H9 (cell line): ENCODE data around the gene DNAJC12. TPM values are rescaled to one million over a fixed set of nuclear protein-coding genes. Genes with fewer than 3 reads are reported as not detected.

Experiments
- DNase-seq: peaks from one replicate; pipeline ENCODE4 v3.0.0-alpha.2; 2017
- H2AFZ ChIP-seq: one replicate; pipeline ENCODE4 v1.6.1; 2013; ENCODE audit warnings: mild to moderate bottlenecking, low read length, control low read depth, moderate library complexity
- H2AK5ac ChIP-seq: 2 replicates; pipeline ENCODE4 v1.6.1; 2013; ENCODE audit warnings: low read length, control low read depth, mixed read lengths; ENCODE audit not compliant: insufficient read length
- H2BK120ac ChIP-seq: one replicate; pipeline ENCODE4 v1.6.1; 2013; ENCODE audit warnings: low read depth, mild to moderate bottlenecking, low read length, control low read depth, inconsistent platforms; ENCODE audit not compliant: poor library complexity, severe bottlenecking
- H2BK12ac ChIP-seq: 2 replicates; pipeline ENCODE4 v1.6.1; 2013; ENCODE audit warnings: low read length, control low read depth, mixed read lengths, low read depth; ENCODE audit not compliant: insufficient read length
- H2BK15ac ChIP-seq: 2 replicates; pipeline ENCODE4 v1.6.1; 2013; ENCODE audit warnings: low read depth, low read length, control low read depth
- H2BK20ac ChIP-seq: one replicate; pipeline ENCODE4 v1.6.1; 2013; ENCODE audit warnings: low read depth, mild to moderate bottlenecking, low read length, control low read depth, inconsistent platforms; ENCODE audit not compliant: poor library complexity, severe bottlenecking
- H2BK5ac ChIP-seq: 2 replicates; pipeline ENCODE4 v1.6.1; 2013; ENCODE audit warnings: low read length, control low read depth, mixed read lengths; ENCODE audit not compliant: insufficient read length
- H3K14ac ChIP-seq: 2 replicates; pipeline ENCODE4 v1.6.1; 2013; ENCODE audit warnings: low read length, control low read depth; ENCODE audit not compliant: insufficient read depth
- H3K18ac ChIP-seq: 2 replicates; pipeline ENCODE4 v1.6.1; 2013; ENCODE audit warnings: low read depth, mild to moderate bottlenecking, mixed read lengths, low read length, control low read depth; ENCODE audit not compliant: insufficient read length
- H3K23ac ChIP-seq: 2 replicates; pipeline ENCODE4 v1.6.1; 2013; ENCODE audit warnings: low read length, control low read depth, mixed read lengths, low read depth; ENCODE audit not compliant: insufficient read length
- H3K23me2 ChIP-seq: 2 replicates; pipeline ENCODE4 v1.6.1; 2013; ENCODE audit warnings: low read depth, mild to moderate bottlenecking, mixed read lengths, low read length, control low read depth; ENCODE audit not compliant: insufficient read length, poor library complexity, severe bottlenecking
- H3K27ac ChIP-seq: 2 replicates; pipeline ENCODE4 v1.5.1; 2013; ENCODE audit warnings: low read length, control low read depth, mixed read lengths, low read depth; ENCODE audit not compliant: insufficient read length
- H3K27me3 ChIP-seq: 2 replicates; pipeline ENCODE4 v1.6.1; 2013; ENCODE audit warnings: low read length, control low read depth, inconsistent platforms; ENCODE audit not compliant: insufficient read depth
- H3K4ac ChIP-seq: 2 replicates; pipeline ENCODE4 v1.6.1; 2013; ENCODE audit warnings: low read depth, mild to moderate bottlenecking, control low read depth, inconsistent platforms, low read length, moderate library complexity
- H3K4me1 ChIP-seq: 2 replicates; pipeline ENCODE4 v1.6.1; 2013; ENCODE audit warnings: low read length, control low read depth, inconsistent platforms; ENCODE audit not compliant: insufficient read depth
- H3K4me2 ChIP-seq: 2 replicates; pipeline ENCODE4 v1.6.1; 2013; ENCODE audit warnings: low read length, control low read depth, mixed read lengths; ENCODE audit not compliant: insufficient read length, insufficient read depth
- H3K56ac ChIP-seq: 2 replicates; pipeline ENCODE4 v1.6.1; 2013; ENCODE audit warnings: low read depth, mild to moderate bottlenecking, mixed read lengths, low read length, control low read depth; ENCODE audit not compliant: insufficient read length
- H3K79me1 ChIP-seq: 2 replicates; pipeline ENCODE4 v1.6.1; 2013; ENCODE audit warnings: low read depth, mild to moderate bottlenecking, moderate library complexity, low read length, control low read depth, inconsistent platforms; ENCODE audit not compliant: insufficient read depth, poor library complexity, severe bottlenecking
- H3K79me2 ChIP-seq: 2 replicates; pipeline ENCODE4 v1.6.1; 2013; ENCODE audit warnings: low read length, control low read depth, inconsistent platforms; ENCODE audit not compliant: insufficient read depth
- H3K9ac ChIP-seq: 2 replicates; pipeline ENCODE4 v1.6.1; 2013; ENCODE audit warnings: low read length, control low read depth, mixed read lengths; ENCODE audit not compliant: insufficient read length; ENCODE audit errors: extremely low read depth
- H3K9me3 ChIP-seq: one replicate; pipeline ENCODE4 v1.6.1; 2013; ENCODE audit warnings: low read depth, low read length, inconsistent platforms; ENCODE audit not compliant: control insufficient read depth
- H3T11ph ChIP-seq: one replicate; pipeline ENCODE4 v1.6.1; 2013; ENCODE audit warnings: mild to moderate bottlenecking, low read length, control low read depth, inconsistent platforms
- H4K20me1 ChIP-seq: one replicate; pipeline ENCODE4 v1.6.1; 2013; ENCODE audit not compliant: control insufficient read depth, insufficient read length, insufficient read depth
- H4K5ac ChIP-seq: 2 replicates; pipeline ENCODE4 v1.6.1; 2013; ENCODE audit warnings: low read depth, mild to moderate bottlenecking, mixed read lengths, low read length, control low read depth; ENCODE audit not compliant: insufficient read length
- H4K8ac ChIP-seq: replicated peaks from 2 replicates; pipeline ENCODE4 v1.6.1; 2013; ENCODE audit warnings: low read length, control low read depth, mixed read lengths, low read depth; ENCODE audit not compliant: insufficient read length
- H4K91ac ChIP-seq: 2 replicates; pipeline ENCODE4 v1.6.1; 2013; ENCODE audit warnings: low read depth, mild to moderate bottlenecking, moderate library complexity, mixed read lengths, low read length, control low read depth; ENCODE audit not compliant: insufficient read length
- H3K27ac Mint-ChIP-seq, 3 experiments: 2 replicates in 2 of 3; 3 replicates in 1 of 3; pipeline ENCODE4 v1.8.0; 2020 to 2021; ENCODE audit warnings: mixed read lengths in 3 of 3, mild to moderate bottlenecking in 1 of 3, moderate library complexity in 1 of 3
- H3K27me3 Mint-ChIP-seq: 2 replicates; pipeline ENCODE4 v1.8.0; 2021; ENCODE audit warnings: low read depth, mild to moderate bottlenecking, moderate library complexity, mixed read lengths
- H3K36me3 Mint-ChIP-seq, 3 experiments: 2 replicates in 2 of 3; 3 replicates in 1 of 3; pipeline ENCODE4 v1.8.0; 2020 to 2021; ENCODE audit warnings: low read depth in 3 of 3, mixed read lengths in 3 of 3; ENCODE audit not compliant: insufficient read depth in 1 of 3
- H3K4me1 Mint-ChIP-seq, 2 experiments: 2 replicates each; pipeline ENCODE4 v1.8.0; 2020; ENCODE audit warnings: mixed read lengths in 2 of 2
- H3K4me3 Mint-ChIP-seq, 2 experiments: 2 replicates in 1 of 2; 3 replicates in 1 of 2; pipeline ENCODE4 v1.8.0; 2020 to 2021; ENCODE audit warnings: mild to moderate bottlenecking in 2 of 2, mixed read lengths in 2 of 2, moderate library complexity in 1 of 2
- H3K9me3 Mint-ChIP-seq, 2 experiments: 2 replicates in 1 of 2; 3 replicates in 1 of 2; pipeline ENCODE4 v1.8.0; 2020; ENCODE audit warnings: mild to moderate bottlenecking in 2 of 2, mixed read lengths in 2 of 2, moderate library complexity in 1 of 2
- WGBS: extraction: QIAGEN DNeasy Blood & Tissue Kit; methylation state at CpG from one replicate; pipeline ENCODE4 v1.1.7; 2013; ENCODE audit warnings: missing lambda C conversion rate, low lambda C conversion rate, mixed read lengths; ENCODE audit not compliant: insufficient read length; ENCODE audit errors: extremely low coverage; 5-methylcytosine and 5-hydroxymethylcytosine counted together
- total RNA-seq: library from RNA; stranded (reverse); gene quantifications from 2 replicates; pipeline ENCODE4 v1.2.1, GENCODE V29; 2021
- TF ChIP-seq, protein P1 (sequence below): fragments of 200-600 bp; sonication (generic); conservative IDR thresholded peaks from 3 replicates; pipeline ENCODE4 v1.8.0; 2021; ENCODE audit warnings: antibody characterized with exemption, mild to moderate bottlenecking

The DNAJC12 gene
- total RNA-seq, 1 experiment from 2014 or later = 0.85 TPM

DNA sequence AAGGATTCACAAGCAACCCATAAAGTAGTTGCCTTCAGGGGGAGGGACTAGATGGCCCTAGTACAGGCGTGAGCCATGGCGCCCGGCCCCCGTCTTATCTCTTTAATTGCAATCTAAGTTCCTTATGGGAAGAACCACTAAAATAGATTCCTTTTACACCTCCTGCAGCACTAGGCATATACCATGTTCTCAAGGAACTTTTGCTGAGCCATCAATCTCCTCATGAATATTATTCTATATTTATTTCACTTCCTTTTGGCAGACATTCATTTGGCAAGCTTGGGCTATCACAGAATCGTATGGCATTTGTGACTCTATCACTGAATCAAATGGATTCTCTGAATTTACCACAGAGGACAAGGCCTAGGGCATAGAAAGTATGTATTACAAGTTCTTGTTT, 14.8 kb upstream of the DNAJC12 start:
- Histone ChIP-seq H3K14ac (no peak overlapping the region), H3K18ac (no peak overlapping the region), H2AK5ac (no peak overlapping the region), H3K4ac (no peak overlapping the region), H3K27me3 (no peaks in the 10 kb centered on the region; the same call in 1 of the 2 replicates), H2BK12ac (no peak overlapping the region), H3K56ac (no peak overlapping the region), H3T11ph (no peak overlapping the region), H2BK120ac (no peak overlapping the region), H4K5ac (no peak overlapping the region), H3K27ac (no peak overlapping the region), H2BK20ac (no peak overlapping the region), H2BK15ac (no peak overlapping the region), H3K9ac (no peak overlapping the region), H4K8ac (no peak overlapping the region), H3K23me2 (peaks cover 3% of the 10 kb centered on the region), H3K79me1 (no peaks in the 10 kb centered on the region), H4K20me1 (no peaks in the 10 kb centered on the region), H2BK5ac (no peak overlapping the region), H3K4me2 (no peak overlapping the region), H2AFZ (no peak overlapping the region), H3K4me1 (no peaks in the 10 kb centered on the region), H3K23ac (no peak overlapping the region), H3K79me2 (no peaks in the 10 kb centered on the region), H4K91ac (no peak overlapping the region), H3K9me3 (no peaks in the 10 kb centered on the region)
- Mint-ChIP-seq H3K9me3 (no peaks in the 10 kb centered on the region; a peak in 1 of 5 replicates), H3K27ac (no peak overlapping the region), H3K4me3 (no peak overlapping the region), H3K36me3 (no peaks in the 10 kb centered on the region; a peak in 1 of 7 replicates), H3K27me3 (no peaks in the 10 kb centered on the region; the same call in 1 of the 2 replicates), H3K4me1 (peaks cover 7 to 16% of the 10 kb centered on the region in 2 experiments)
- no CpG with 5 or more reads among the region's 5 CpGs for WGBS
- no peak for DNase-seq
- TF ChIP-seq, protein P1, sequence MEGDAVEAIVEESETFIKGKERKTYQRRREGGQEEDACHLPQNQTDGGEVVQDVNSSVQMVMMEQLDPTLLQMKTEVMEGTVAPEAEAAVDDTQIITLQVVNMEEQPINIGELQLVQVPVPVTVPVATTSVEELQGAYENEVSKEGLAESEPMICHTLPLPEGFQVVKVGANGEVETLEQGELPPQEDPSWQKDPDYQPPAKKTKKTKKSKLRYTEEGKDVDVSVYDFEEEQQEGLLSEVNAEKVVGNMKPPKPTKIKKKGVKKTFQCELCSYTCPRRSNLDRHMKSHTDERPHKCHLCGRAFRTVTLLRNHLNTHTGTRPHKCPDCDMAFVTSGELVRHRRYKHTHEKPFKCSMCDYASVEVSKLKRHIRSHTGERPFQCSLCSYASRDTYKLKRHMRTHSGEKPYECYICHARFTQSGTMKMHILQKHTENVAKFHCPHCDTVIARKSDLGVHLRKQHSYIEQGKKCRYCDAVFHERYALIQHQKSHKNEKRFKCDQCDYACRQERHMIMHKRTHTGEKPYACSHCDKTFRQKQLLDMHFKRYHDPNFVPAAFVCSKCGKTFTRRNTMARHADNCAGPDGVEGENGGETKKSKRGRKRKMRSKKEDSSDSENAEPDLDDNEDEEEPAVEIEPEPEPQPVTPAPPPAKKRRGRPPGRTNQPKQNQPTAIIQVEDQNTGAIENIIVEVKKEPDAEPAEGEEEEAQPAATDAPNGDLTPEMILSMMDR = no peak
